Adipose tissue (tissue), 3 donors: ENCODE data around the gene PTGR3. TPM values are rescaled to one million over a fixed set of nuclear protein-coding genes. Genes with fewer than 3 reads are reported as not detected.

ENCODE experiments used
- H3K27ac ChIP-seq: one replicate; pipeline ENCODE4 v1.5.1; 2013; ENCODE audit warnings: low read depth, low read length
- WGBS, 3 donors: extraction: QIAGEN DNeasy Blood & Tissue Kit; methylation state at CpG; one replicate each; pipeline ENCODE4 v1.1.7; 2013; 5-methylcytosine and 5-hydroxymethylcytosine counted together
- polyA plus RNA-seq, 3 donors: library from polyadenylated mRNA; stranded (reverse); fragments of 200-250 nt; gene quantifications; one replicate each; pipeline ENCODE4 v1.2.3, GENCODE V29; 2013
- donor health status: healthy with polysubstance abuse.
- donor health status: Bipolar disorder and iron deficiency.
- donor health status: healthy.

The PTGR3 gene
- polyA plus RNA-seq, 3 donors: 9.7 to 15.7 (median 10.8) TPM

DNA sequence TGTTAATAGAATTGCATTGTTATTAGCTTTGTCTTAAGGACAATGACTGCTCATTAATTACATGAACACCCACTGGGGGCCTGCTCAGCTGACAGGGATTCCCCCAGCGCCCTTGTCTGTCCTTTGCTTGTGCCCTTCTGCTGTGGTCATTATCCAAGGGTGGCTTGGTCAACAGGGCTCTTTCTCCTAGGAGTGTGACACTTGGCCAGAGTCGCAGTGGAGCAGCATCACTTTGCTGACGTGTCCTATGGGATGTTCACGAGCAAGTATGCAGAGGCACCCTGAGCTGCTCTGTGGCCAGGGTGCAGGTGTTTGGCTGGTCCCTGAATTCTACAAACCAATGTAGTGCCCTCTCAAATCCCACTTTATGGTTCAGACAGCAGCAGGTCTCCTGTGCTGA lies 46.0 kb downstream of the PTGR3 start:
- WGBS, 3 donors: 93 to 97% (median 94%) methylated on average over 4 of the region's 4 CpGs
- no peak overlapping the region for H3K27ac ChIP-seq

DNA sequence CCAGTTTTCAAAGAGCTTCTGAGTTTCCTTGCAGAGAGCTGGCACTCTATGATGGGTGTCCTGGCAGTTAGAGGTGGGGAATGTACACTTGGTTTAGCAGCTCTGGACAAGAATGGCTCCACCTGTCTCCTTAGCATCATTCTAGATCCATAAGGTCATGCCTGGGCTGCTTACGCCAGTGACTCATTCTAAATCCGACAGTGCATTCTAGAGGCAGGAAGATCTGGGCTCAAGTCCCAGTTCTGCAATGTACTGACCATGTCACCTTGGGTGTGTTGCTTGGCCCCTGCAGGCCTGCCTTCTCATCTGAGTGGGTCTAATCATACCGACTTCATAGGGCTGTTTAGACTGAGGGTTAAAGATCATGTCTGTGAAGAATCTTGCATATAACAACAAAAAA lies 46.5 kb downstream of the PTGR3 start:
- WGBS, 3 donors: 64 to 73% (median 70%) methylated on average over 3 of the region's 3 CpGs
- H3K27ac ChIP-seq: no peak overlapping the region

GRCh38 chr18:75161256-75162028 lies 47.5 kb downstream of the PTGR3 start:
- no peak overlapping the region for H3K27ac ChIP-seq
- 30 to 66% (median 30%) methylated on average over 14 of the region's 14 CpGs for whole genome bisulfite sequencing, 3 donors

- whole genome bisulfite sequencing, 3 donors: 43 to 50% (median 48%) methylated on average over 13 of the region's 13 CpGs
- H3K27ac ChIP-seq: no peak overlapping the region
Measured at GRCh38 chr18:75160364-75160763, 48.6 kb downstream of the PTGR3 start.

- no peak overlapping the region for H3K27ac ChIP-seq
- 47 to 78% (median 74%) methylated on average over 16 of the region's 16 CpGs for WGBS, 3 donors
Measured at GRCh38 chr18:75159646-75160356, 49.1 kb downstream of the PTGR3 start.

GRCh38 chr18:75159238-75159518 lies 49.8 kb downstream of the PTGR3 start:
- H3K27ac ChIP-seq: no peak overlapping the region
- WGBS, 3 donors: 90 to 93% (median 90%) methylated on average over 9 of the region's 9 CpGs

Other genes with a start within 250 kb of the PTGR3 start
- gene TSHZ1, start 1.7 kb upstream of the PTGR3 start, polyA plus RNA-seq: 1 to 10 TPM; 4.8 to 8.6 (median 8.4) TPM
- gene SMIM21, start 218.6 kb upstream of the PTGR3 start, polyA plus RNA-seq: not detected